Renal cortex interstitium (tissue), 11 donors: ENCODE data around the gene CDC20. TPM values are rescaled to one million over a fixed set of nuclear protein-coding genes. Genes with fewer than 3 reads are reported as not detected.

Source experiments
- DNase-seq, 11 donors: peaks; one replicate each; pipeline ENCODE4 v3.0.0-alpha.2; 2013; ENCODE audit warnings: low read depth in 9 of 11, low spot score in 4 of 11; ENCODE audit errors: extremely low read depth in 1 of 11
- polyA plus RNA-seq, 3 donors: library from polyadenylated mRNA; unstranded; fragments of 120-200 nt; gene quantifications; one replicate each; pipeline ENCODE4 v1.2.1, GENCODE V29; 2013; ENCODE audit not compliant: insufficient read length in 3 of 3

Gene CDC20
- polyA plus RNA-seq, 3 donors = 27.9 to 51.7 (median 44.9) TPM

DNA sequence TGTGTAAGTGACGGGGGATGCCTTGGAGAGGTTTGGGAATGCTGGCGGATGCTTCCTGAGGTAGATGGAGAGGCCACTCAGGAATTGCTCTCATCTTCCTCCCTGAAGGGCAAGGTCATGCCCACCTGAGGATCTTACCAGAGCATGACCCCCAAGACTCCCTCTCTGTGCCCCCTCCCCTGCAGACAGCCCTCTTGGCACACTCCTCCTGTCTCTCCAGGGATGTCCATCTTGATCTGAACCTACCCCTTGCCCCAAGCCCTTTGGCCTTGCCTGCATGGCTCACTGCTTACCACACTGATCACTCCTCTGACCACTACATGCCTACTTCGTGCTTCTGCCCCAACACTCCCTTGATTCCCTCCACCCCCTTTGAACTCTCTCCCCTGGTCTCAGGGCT lies 39.0 kb upstream of the CDC20 start:
- no peak for DNase-seq

DNA sequence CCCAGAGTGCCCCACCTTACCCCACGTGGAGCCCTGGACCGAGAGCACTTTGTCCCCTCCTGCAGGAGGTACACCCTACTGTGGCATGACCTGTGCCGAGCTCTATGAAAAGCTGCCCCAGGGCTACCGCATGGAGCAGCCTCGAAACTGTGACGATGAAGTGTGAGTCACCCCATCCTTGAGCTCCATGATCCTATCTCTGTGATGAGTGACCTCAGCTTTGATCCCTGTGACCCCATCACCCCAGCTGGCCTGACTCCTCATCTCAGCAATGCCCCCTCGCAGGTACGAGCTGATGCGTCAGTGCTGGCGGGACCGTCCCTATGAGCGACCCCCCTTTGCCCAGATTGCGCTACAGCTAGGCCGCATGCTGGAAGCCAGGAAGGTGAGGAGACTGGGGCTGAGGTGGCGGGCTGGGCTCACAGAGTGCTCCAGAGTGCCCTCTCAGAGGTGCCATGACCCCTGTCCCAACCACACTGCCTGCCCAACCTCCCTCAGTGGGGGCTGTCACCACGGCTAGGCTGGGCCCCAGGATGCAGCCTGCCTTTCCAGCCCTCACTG lies 37.4 kb upstream of the CDC20 start:
- DNase-seq = no peak

DNA sequence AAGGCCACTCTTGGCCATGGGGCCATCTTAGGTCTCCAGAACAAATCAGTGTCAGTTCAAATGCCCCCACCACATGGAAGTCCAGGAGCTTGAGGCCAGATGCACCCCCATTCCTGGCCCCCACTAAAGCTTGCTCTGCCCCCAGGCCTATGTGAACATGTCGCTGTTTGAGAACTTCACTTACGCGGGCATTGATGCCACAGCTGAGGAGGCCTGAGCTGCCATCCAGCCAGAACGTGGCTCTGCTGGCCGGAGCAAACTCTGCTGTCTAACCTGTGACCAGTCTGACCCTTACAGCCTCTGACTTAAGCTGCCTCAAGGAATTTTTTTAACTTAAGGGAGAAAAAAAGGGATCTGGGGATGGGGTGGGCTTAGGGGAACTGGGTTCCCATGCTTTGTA lies 36.3 kb upstream of the CDC20 start:
- no peak for DNase-seq

- DNase-seq = no peak
These were observed 34.0 kb upstream of the CDC20 start for GRCh38 chr1:43324810-43325209.

DNA sequence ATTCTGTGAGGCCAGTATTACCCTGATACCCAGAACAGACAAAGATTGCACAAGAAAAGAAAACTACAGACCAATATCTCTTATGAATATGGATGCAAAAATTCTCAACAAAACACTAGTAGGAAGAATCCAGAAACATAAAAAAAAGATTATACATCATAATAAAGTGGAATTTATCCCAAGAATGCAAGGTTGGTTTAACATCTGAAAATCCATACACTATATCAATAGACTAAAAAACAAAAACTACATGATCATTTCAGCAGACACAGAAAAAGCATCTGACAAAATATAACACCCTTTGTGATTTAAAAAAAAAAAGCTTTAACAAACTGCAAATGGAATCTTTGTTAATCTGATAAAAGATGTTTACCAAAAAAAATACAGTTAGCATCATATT lies 33.4 kb upstream of the CDC20 start:
- DNase-seq = no peak

DNA sequence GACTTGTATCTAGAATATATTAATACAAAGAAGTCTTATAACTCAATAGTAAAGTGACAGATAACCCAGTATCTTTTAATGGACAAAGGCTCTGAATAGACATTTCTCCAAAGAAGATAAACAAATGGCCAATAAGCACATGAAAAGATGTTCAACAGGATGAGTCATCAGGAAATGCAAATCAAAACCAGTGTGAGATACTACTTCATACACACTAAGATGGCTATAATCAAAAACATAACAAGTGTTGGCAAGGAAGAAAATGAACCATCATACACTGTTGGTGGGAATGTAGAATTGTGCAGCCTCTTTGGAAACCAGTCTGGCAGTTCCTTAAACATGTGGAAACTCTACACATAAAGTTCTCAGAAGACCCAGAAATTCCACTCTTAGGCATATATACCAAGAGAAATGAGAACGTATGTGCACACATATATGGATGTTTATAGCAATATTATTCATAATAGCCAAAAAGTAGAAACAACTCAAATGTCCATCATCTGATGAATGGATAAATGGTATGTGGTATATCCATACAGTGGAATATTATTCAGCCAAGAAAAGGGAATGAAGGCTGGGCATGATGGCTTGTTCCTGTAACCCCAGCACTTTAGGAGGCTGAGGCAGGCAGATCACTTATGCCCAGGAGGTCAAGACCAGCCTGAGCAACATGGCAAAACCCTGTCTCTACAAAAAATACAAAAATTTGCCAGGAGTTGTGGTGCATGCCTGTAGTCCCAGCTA lies 31.1 kb upstream of the CDC20 start:
- DNase-seq = no peak

DNA sequence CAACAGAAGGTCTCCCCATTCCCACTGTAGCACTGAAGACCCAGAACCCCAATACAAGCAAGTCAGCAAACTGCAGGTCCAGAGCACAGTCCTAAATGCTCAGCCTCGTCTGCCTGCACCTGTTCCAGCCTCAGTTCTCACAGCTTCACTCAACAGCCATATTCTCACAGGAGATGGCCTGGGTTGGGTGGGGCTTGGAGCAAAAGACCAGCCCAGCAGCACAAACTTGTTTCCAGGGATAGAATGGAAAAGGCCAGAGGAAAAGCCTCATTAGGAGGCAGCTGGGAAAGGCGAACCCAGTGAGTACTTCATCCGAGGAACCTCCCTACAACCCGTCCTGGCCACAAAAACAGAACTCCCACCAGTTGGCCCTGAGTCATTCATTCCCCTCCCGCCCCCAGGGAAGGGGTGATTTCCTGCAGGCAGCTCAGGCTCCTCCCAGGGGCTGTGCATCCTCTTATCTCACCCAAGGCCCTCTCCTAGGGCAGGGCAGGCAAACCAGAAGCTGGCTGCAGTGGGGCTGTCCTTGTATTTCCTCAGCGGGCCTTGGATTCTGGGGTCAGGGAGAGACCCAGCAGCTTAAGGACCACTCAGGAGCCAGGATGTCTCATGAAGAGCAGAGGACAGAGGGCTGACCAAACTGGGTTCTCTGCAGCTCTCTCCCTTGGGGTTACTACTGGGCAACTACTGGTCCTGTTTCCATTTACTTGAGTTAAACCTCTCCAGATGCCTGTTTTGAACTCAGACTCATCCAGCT lies 28.6 kb upstream of the CDC20 start:
- DNase-seq = peak in 1 of 11 donors; percentile 23

GRCh38 chr1:43331688-43332087 lies 27.1 kb upstream of the CDC20 start:
- DNase-seq = no peak

- DNase-seq = no peak
These were observed 24.2 kb upstream of the CDC20 start for GRCh38 chr1:43334453-43335205.

DNA sequence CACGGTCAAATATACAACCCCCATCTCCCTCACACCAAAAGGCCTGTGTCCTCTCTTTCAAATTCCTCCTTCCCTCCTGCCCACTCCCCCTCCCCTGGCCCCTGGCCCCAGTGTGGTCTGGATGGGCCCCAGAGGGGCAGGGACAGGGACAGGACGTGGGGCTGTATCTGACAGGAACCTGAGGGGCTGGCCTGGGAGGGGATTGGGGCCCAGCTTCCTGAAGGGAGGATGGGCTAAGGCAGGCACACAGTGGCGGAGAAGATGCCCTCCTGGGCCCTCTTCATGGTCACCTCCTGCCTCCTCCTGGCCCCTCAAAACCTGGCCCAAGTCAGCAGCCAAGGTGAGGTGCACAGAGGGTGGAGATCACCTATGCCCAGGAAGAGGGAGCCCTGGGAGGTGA lies 21.2 kb upstream of the CDC20 start, which contains the start of gene MPL:
Gene MPL, plus strand, starts transcription at position 231 of the 400 bp plus-strand sequence. Its CDS starts 31 bp downstream, at position 262.
- no peak for DNase-seq

DNA sequence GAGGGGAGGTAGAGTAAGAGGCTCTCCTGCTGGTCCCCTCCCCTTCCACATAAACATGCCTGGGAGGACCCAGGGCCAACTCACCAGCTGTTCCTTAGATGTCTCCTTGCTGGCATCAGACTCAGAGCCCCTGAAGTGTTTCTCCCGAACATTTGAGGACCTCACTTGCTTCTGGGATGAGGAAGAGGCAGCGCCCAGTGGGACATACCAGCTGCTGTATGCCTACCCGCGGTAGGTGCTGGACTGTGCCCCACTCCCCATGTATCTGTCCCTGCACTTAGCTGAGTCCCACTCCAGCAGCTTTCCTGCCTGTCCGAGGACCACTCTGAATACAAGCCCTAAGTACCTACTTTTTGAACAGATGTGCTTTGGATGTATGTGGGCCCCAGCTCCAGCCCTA lies 20.8 kb upstream of the CDC20 start:
- no peak for DNase-seq

DNA sequence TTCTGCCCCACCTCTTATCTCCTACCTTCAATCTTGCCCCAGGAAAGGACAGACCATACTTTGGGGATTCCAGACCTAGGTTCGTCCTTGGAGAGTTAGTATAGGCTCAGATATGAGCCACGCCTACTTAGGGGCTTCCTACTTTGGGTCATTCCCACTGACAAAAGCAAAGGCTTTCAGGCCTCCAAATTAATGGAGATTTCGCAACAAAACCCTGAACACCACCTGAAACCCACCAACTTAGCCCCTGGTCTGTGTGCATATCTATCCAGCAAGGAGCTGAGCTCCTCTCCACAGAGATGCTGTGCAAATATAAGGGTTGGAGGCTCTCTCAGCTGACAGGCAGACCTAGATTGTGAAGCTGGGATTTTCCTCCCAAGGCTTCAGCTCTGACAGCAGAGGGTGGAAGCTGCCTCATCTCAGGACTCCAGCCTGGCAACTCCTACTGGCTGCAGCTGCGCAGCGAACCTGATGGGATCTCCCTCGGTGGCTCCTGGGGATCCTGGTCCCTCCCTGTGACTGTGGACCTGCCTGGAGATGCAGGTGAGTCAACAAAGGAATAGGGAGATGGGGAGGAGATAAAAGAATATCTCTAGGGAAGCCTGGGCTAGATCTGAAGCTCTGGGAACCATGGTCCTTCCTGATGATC lies 19.1 kb upstream of the CDC20 start:
- DNase-seq = no peak

DNA sequence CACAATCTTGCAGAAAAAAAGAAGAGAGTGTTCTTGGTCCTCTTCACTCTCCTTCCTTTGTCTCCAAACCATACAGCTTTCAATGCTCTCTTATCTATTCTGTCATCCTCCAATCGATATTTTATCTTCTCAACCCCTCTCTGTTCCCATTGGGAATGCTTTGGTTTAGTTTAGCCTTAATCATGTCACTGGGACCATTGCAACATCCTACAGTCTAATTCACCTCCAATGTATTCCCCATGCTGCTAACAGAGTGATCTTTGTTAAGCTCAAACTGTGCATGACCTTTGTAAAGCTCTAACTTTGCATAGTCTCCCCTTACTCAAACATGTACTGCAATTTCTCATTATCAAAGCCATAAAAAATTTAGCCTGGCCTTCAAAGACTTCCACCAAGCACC lies 18.2 kb upstream of the CDC20 start:
- no peak for DNase-seq

DNA sequence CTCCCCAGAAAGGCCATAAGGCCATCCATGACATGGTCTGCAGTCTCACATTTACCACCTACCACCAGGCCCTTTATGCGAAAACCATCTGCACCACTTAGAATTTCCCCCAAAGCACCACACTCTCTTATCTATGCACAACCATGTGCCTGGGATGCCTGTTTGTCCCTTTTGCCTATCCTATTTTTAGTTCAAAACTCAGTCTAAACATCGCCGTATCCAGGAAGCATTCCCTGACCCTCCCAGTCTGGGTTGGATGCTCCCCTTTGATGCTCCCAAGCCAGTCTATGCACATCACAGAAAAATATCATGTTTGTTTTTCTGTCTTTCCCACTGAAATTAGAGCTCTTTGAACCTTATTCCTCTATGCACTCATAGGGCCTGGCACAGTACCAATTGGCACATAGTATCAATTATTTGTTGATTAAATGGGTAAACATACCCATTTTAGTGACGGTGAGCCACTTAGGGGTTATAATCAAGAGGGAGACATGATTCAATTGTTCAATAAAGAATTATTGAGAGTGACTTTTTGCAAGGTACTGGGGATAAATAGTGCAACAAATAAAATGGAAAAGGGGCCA lies 14.4 kb upstream of the CDC20 start:
- no peak for DNase-seq

DNA sequence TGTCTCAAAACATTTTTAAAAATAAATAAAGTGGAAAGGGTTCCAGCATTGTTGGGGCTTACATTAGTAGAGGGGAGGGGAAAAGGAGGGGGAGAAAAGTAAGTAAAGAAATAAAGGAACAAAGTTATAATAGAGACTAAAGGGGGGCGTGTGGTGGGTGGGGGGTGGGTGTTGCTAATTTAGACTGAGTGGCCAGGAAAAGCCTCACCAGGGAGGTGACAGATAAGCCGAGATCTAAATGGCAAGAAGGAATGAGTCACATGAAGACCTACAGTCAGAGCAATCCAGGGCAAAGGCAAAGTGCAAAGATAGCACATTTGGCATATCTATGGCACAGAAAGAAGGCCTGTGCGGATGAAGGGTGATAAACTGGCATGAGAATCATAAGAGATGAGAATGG lies 13.7 kb upstream of the CDC20 start:
- DNase-seq = no peak

- DNase-seq = no peak
These were observed 12.1 kb upstream of the CDC20 start for GRCh38 chr1:43346636-43347035.

GRCh38 chr1:43348343-43348808 lies 10.4 kb upstream of the CDC20 start:
- peak in 2 of 11 donors; percentile 12 to 25 for DNase-seq

DNA sequence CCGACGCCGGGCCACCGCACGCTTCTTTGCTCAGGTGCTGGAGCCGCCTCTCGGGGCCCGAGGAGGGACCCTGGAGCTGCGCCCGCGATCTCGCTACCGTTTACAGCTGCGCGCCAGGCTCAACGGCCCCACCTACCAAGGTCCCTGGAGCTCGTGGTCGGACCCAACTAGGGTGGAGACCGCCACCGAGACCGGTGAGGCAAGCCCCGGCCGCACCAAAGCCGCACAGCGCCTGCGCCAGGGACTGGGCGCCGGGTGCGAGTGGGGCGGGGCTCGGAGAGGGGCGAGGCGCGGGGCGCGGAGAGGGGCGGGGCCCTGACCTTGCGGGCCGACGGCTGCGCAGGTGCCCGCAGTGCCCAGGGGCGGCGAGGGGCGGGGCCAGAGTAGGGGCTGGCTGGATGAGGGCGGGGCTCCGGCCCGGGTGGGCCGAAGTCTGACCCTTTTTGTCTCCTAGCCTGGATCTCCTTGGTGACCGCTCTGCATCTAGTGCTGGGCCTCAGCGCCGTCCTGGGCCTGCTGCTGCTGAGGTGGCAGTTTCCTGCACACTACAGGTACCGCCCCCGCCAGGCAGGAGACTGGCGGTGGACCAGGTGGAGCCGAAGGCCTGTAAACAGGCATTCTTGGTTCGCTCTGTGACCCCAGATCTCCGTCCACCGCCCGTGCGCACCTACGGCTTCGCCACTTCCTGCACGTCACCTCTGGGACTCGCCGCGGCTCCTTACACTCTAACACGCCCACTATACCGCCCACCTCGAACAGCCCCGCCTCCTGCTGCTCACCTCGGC lies 9.8 kb upstream of the CDC20 start:
- peak; percentile 48 to 84 (median 75) for DNase-seq
